HL-60/S4 treated with phorbol 12-myristate 13-acetate at 8.2 ng/mL for 4 days and 3 days (cell line): ENCODE data around the gene C13orf46.
"Not testable (repeated sequence)": the region's sequence is repeated elsewhere in the genome, so short reads cannot be mapped to it uniquely, and the experiment has no call there.

Experiments
- in situ Hi-C: fragments of 300-500 bp; cut with MboI; formaldehyde crosslinking; loops from 2 replicates; pipeline ENCODE4 v1.15.0; 2022; ENCODE audit warnings: low sequenced_read_pairs

Gene C13orf46

GRCh38 chr13:113995051-113995601 lies 21.2 kb upstream of the C13orf46 start:
- in situ Hi-C loops, result no loop called here

- in situ Hi-C loops, result no loop called here
These were observed 18.6 kb upstream of the C13orf46 start for GRCh38 chr13:113992276-113993005.

GRCh38 chr13:113991676-113992179 lies 17.9 kb upstream of the C13orf46 start:
- in situ Hi-C loops, result no loop called here

GRCh38 chr13:113991191-113991669 lies 17.4 kb upstream of the C13orf46 start:
- in situ Hi-C loops, result no loop called here

- in situ Hi-C loops, result no loop called here
These were observed 16.5 kb upstream of the C13orf46 start for GRCh38 chr13:113990321-113990837.

- in situ Hi-C loops, result no loop called here
These were observed 15.9 kb upstream of the C13orf46 start for GRCh38 chr13:113989585-113990300.

GRCh38 chr13:113988859-113989258 lies 15.0 kb upstream of the C13orf46 start:
- in situ Hi-C loops, result not testable (repeated sequence)

GRCh38 chr13:113982296-113982661 lies 8.4 kb upstream of the C13orf46 start:
- in situ Hi-C loops, result no loop called here

- in situ Hi-C loops, result no loop called here
These were observed 7.9 kb upstream of the C13orf46 start for GRCh38 chr13:113981611-113982295.

GRCh38 chr13:113981194-113981605 lies 7.3 kb upstream of the C13orf46 start:
- in situ Hi-C loops, result no loop called here

- in situ Hi-C loops, result no loop called here
These were observed 6.7 kb upstream of the C13orf46 start for GRCh38 chr13:113980489-113981064.

- in situ Hi-C loops, result no loop called here
These were observed 6.1 kb upstream of the C13orf46 start for GRCh38 chr13:113979791-113980471.

GRCh38 chr13:113978741-113979481 lies 5.0 kb upstream of the C13orf46 start:
- in situ Hi-C loops, result no loop called here

- in situ Hi-C loops, result no loop called here
These were observed 4.1 kb upstream of the C13orf46 start for GRCh38 chr13:113977976-113978375.

GRCh38 chr13:113976711-113977684 lies 3.1 kb upstream of the C13orf46 start:
- in situ Hi-C loops, result no loop called here

- in situ Hi-C loops, result no loop called here
These were observed 1.5 kb upstream of the C13orf46 start for GRCh38 chr13:113975416-113975815.

- in situ Hi-C loops, result loop anchor here (5.0 kb wide), 1 partner anchor 38 kb away; no protein-coding TSS in a partner anchor
These were observed 717 bp upstream of the C13orf46 start for GRCh38 chr13:113974304-113975281.
